Neural cell (in vitro differentiated cells): ENCODE data around the gene SFI1.

Experiments used
- CTCF ChIP-seq: fragments of 450-650 bp; IDR thresholded peaks from 2 replicates; pipeline ENCODE4 v1.5.1; 2014; ENCODE audit warnings: antibody characterized with exemption, mild to moderate bottlenecking, moderate library complexity; ENCODE audit not compliant: poor library complexity, severe bottlenecking
- EP300 ChIP-seq: fragments of 450-650 bp; conservative IDR thresholded peaks from 2 replicates; pipeline ENCODE4 v1.6.1; 2014; ENCODE audit warnings: antibody characterized with exemption, mild to moderate bottlenecking, moderate library complexity; ENCODE audit not compliant: poor library complexity, severe bottlenecking
- EZH2 ChIP-seq: fragments of 200-600, 300-800 bp; shearing (Covaris generic), sonication (generic); IDR thresholded peaks from 2 replicates; pipeline ENCODE4 v1.6.1; 2014; ENCODE audit warnings: antibody characterized with exemption, low read length, borderline replicate concordance, mild to moderate bottlenecking; ENCODE audit not compliant: insufficient read depth, poor library complexity, severe bottlenecking
- RAD21 ChIP-seq: fragments of 450-650 bp; conservative IDR thresholded peaks from 2 replicates; pipeline ENCODE4 v1.6.1; 2014; ENCODE audit warnings: antibody characterized with exemption, mild to moderate bottlenecking, moderate library complexity

GRCh38 chr22:31651664-31652063 is 155.3 kb downstream of the SFI1 start:
- TF ChIP-seq CTCF (no peak), EP300 (no peak), EZH2 (no peak), RAD21 (no peak)
